Peyer's patch (tissue), 4 donors: ENCODE measurements around the gene CYP27B1.

Experiments used
- POLR2A ChIP-seq, 2 donors: fragments of 450-650 bp; IDR thresholded peaks; one replicate each; pipeline ENCODE4 v1.5.1; 2017; ENCODE audit warnings: antibody characterized with exemption in 2 of 2, mild to moderate bottlenecking in 2 of 2, moderate library complexity in 2 of 2
- TF ChIP-seq, protein P1 (sequence below), 6 experiments: fragments of 450-650 bp in 4 of 6; fragments of 200-600 bp in 2 of 6; sonication (generic) in 1 of 6; IDR thresholded peaks; one replicate each; pipeline ENCODE4 v1.5.1; 2017 to 2019; ENCODE audit warnings: antibody characterized with exemption in 6 of 6, mild to moderate bottlenecking in 3 of 6, moderate library complexity in 1 of 6

- TF ChIP-seq, protein P1, sequence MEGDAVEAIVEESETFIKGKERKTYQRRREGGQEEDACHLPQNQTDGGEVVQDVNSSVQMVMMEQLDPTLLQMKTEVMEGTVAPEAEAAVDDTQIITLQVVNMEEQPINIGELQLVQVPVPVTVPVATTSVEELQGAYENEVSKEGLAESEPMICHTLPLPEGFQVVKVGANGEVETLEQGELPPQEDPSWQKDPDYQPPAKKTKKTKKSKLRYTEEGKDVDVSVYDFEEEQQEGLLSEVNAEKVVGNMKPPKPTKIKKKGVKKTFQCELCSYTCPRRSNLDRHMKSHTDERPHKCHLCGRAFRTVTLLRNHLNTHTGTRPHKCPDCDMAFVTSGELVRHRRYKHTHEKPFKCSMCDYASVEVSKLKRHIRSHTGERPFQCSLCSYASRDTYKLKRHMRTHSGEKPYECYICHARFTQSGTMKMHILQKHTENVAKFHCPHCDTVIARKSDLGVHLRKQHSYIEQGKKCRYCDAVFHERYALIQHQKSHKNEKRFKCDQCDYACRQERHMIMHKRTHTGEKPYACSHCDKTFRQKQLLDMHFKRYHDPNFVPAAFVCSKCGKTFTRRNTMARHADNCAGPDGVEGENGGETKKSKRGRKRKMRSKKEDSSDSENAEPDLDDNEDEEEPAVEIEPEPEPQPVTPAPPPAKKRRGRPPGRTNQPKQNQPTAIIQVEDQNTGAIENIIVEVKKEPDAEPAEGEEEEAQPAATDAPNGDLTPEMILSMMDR (IDR thresholded peaks at IDR 0.05), result no peak
- TF ChIP-seq POLR2A (IDR thresholded peaks at IDR 0.05), result no peak
Observed at GRCh38 chr12:57712701-57713100, 54.2 kb downstream of the CYP27B1 start.
